GM12878 (cell line): ENCODE measurements around the gene SNAP91. TPM values are rescaled to one million over a fixed set of nuclear protein-coding genes. Genes with fewer than 3 reads are reported as not detected.

ENCODE experiments used
- ATAC-seq: fragments of 200-7000 bp; cut with Tn5 transposase; 3 replicates; pipeline ENCODE4 v1.9.1; 2020; ENCODE audit warnings: mild to moderate bottlenecking, moderate library complexity
- BruUV-seq: library from RNA; stranded (reverse); fragments of 400-500 nt; replicated peaks from 2 replicates; lab custom pipeline; 2021; lab: Mats Ljungman, UMichigan
- CTCF ChIA-PET: fragments of 300-600 bp; sonication (Branson Sonifier 250); formaldehyde crosslinking; extraction: SDS; loops from one replicate; lab custom pipeline; 2021; ENCODE audit warnings: inconsistent platforms; lab: Yijun Ruan, JAX
- POLR2A ChIA-PET: fragments of 350-600 bp; formaldehyde crosslinking; extraction: SDS; loops from one replicate; lab custom pipeline; 2021; ENCODE audit warnings: inconsistent platforms; lab: Charles Lee
- RAD21 ChIA-PET: fragments of 300-600 bp; sonication (Branson Sonifier 250); formaldehyde crosslinking; loops from one replicate; lab custom pipeline; 2023; ENCODE audit warnings: antibody characterized with exemption; ENCODE audit not compliant: unreplicated experiment; lab: Charles Lee
- SMC1A ChIA-PET: fragments of 300-600 bp; sonication (Branson Sonifier 250); formaldehyde crosslinking; loops from one replicate; lab custom pipeline; 2023; ENCODE audit not compliant: unreplicated experiment, uncharacterized antibody; lab: Charles Lee
- DNase-seq: peaks from one replicate; pipeline ENCODE4 v3.0.0-alpha.2; 2011; ENCODE audit warnings: low read depth, low spot score
- FAIRE-seq: peaks from 3 replicates; lab custom pipeline; 2011; peaks lifted over from hg19 to GRCh38; lab: Jason Lieb, UNC
- H2AFZ ChIP-seq: 2 replicates; pipeline ENCODE4 v1.6.0; 2011; ENCODE audit warnings: low read depth, low read length, control low read depth; ENCODE audit not compliant: control insufficient read depth
- H3K27ac ChIP-seq: 2 replicates; pipeline ENCODE4 v1.5.1; 2011; ENCODE audit warnings: control low read depth; ENCODE audit not compliant: control insufficient read depth, insufficient read depth
- H3K27me3 ChIP-seq, 2 experiments: replicated peaks in 1 of 2; 2 replicates each; pipeline versions ENCODE4 v1.6.0 to v1.6.1; 2011; ENCODE audit warnings: low read length in 1 of 2; ENCODE audit not compliant: control insufficient read depth in 2 of 2, insufficient read depth in 2 of 2
- H3K36me3 ChIP-seq, 2 experiments: 2 replicates each; pipeline ENCODE4 v1.5.1; 2011; ENCODE audit warnings: low read length in 1 of 2; ENCODE audit not compliant: control insufficient read depth in 2 of 2, insufficient read depth in 2 of 2
- H3K4me1 ChIP-seq: 2 replicates; pipeline ENCODE4 v1.6.1; 2011; ENCODE audit warnings: mild to moderate bottlenecking, low read length, moderate library complexity, mixed read lengths; ENCODE audit not compliant: control insufficient read depth, insufficient read depth
- H3K4me2 ChIP-seq: 2 replicates; pipeline ENCODE4 v1.6.0; 2011; ENCODE audit warnings: control low read depth; ENCODE audit not compliant: control insufficient read depth, insufficient read depth
- H3K4me3 ChIP-seq: fragments of 200-600 bp; sonication (generic); 2 replicates; pipeline ENCODE4 v1.5.1; 2016
- H3K79me2 ChIP-seq: 2 replicates; pipeline ENCODE4 v1.6.0; 2011; ENCODE audit warnings: low read length; ENCODE audit not compliant: control insufficient read depth, insufficient read depth
- H3K9ac ChIP-seq: 2 replicates; pipeline ENCODE4 v1.8.0; 2011; ENCODE audit warnings: low read length, control low read depth, mixed read lengths; ENCODE audit not compliant: control insufficient read depth, insufficient read depth
- H3K9me3 ChIP-seq: replicated peaks from 3 replicates; pipeline ENCODE4 v1.5.1; 2011; ENCODE audit warnings: mild to moderate bottlenecking, low read length; ENCODE audit not compliant: control insufficient read depth, insufficient read depth
- H4K20me1 ChIP-seq: 2 replicates; pipeline ENCODE4 v1.6.0; 2011; ENCODE audit not compliant: control insufficient read depth, insufficient read depth
- BRCA1 ChIP-seq: IDR thresholded peaks from 2 replicates; pipeline ENCODE4 v1.6.1; 2011; ENCODE audit warnings: low read depth, low read length, improper control_type of control experiment
- CBX3 ChIP-seq: fragments of 200-600 bp; sonication (generic); IDR thresholded peaks from 2 replicates; pipeline ENCODE4 v1.6.1; 2016; ENCODE audit warnings: low read depth, borderline replicate concordance
- CREB1 ChIP-seq: IDR thresholded peaks from 2 replicates; pipeline ENCODE4 v1.6.1; 2012; ENCODE audit warnings: low read depth, mild to moderate bottlenecking, inconsistent platforms
- FOXM1 ChIP-seq: IDR thresholded peaks from 2 replicates; pipeline ENCODE4 v1.6.1; 2012; ENCODE audit warnings: low read depth, mild to moderate bottlenecking, inconsistent platforms, low read length, moderate library complexity
- GATAD2B ChIP-seq: fragments of 450-650 bp; conservative IDR thresholded peaks from 2 replicates; pipeline ENCODE4 v1.6.1; 2017; ENCODE audit warnings: low read depth, mild to moderate bottlenecking, moderate library complexity
- JUND ChIP-seq: IDR thresholded peaks from 2 replicates; pipeline ENCODE4 v1.6.1; 2012; ENCODE audit warnings: low read depth, mild to moderate bottlenecking, low read length, improper control_type of control experiment, moderate library complexity
- KLF5 ChIP-seq: fragments of 450-650 bp; IDR thresholded peaks from 2 replicates; pipeline ENCODE4 v1.6.1; 2014; ENCODE audit warnings: mild to moderate bottlenecking; ENCODE audit not compliant: partially characterized antibody
- MXI1 ChIP-seq: fragments of 150-350 bp; IDR thresholded peaks from 2 replicates; pipeline ENCODE4 v1.6.1; 2011; ENCODE audit warnings: low read depth, mild to moderate bottlenecking, inconsistent platforms, low read length, improper control_type of control experiment
- NBN ChIP-seq: fragments of 450-650 bp; IDR thresholded peaks from 2 replicates; pipeline ENCODE4 v1.6.1; 2016
- NFIC ChIP-seq: IDR thresholded peaks from 2 replicates; pipeline ENCODE4 v1.6.1; 2012; ENCODE audit warnings: low read depth, mild to moderate bottlenecking, inconsistent platforms, low read length, moderate library complexity
- PAX8 ChIP-seq: fragments of 450-650 bp; IDR thresholded peaks from 2 replicates; pipeline ENCODE4 v1.6.1; 2017; ENCODE audit warnings: mild to moderate bottlenecking, moderate library complexity
- POLR2AphosphoS5 ChIP-seq: IDR thresholded peaks from 2 replicates; pipeline ENCODE4 v1.6.1; 2011; ENCODE audit warnings: mild to moderate bottlenecking, low read length, inconsistent platforms
- POU2F2 ChIP-seq: IDR thresholded peaks from 3 replicates; pipeline ENCODE4 v1.6.1; 2011; ENCODE audit warnings: low read depth, mild to moderate bottlenecking, low read length, borderline replicate concordance
- SKIL ChIP-seq: fragments of 450-650 bp; IDR thresholded peaks from 2 replicates; pipeline ENCODE4 v1.6.1; 2017; ENCODE audit warnings: mild to moderate bottlenecking, low read depth, inconsistent platforms; ENCODE audit not compliant: poor library complexity, severe bottlenecking
- SMAD1 ChIP-seq: fragments of 450-650 bp; IDR thresholded peaks from 2 replicates; pipeline ENCODE4 v1.6.1; 2018; ENCODE audit warnings: mild to moderate bottlenecking, low read depth; ENCODE audit not compliant: partially characterized antibody
- TAF1 ChIP-seq: IDR thresholded peaks from 2 replicates; pipeline ENCODE4 v1.6.1; 2011; ENCODE audit warnings: mild to moderate bottlenecking, low read depth, low read length, borderline replicate concordance
- TARDBP ChIP-seq: IDR thresholded peaks from 2 replicates; pipeline ENCODE4 v1.6.1; 2016; ENCODE audit warnings: borderline replicate concordance
- YBX1 ChIP-seq: fragments of 450-650 bp; IDR thresholded peaks from 2 replicates; pipeline ENCODE4 v1.6.1; 2016; ENCODE audit warnings: antibody characterized with exemption
- ZNF274 ChIP-seq: IDR thresholded peaks from one replicate; pipeline ENCODE4 v1.8.0; 2011; ENCODE audit not compliant: insufficient read length, insufficient read depth
- ZNF384 ChIP-seq: IDR thresholded peaks from 2 replicates; pipeline ENCODE4 v1.6.1; 2012; ENCODE audit warnings: low read depth, mild to moderate bottlenecking, low read length, improper control_type of control experiment, borderline replicate concordance
- WGBS: methylation state at CpG from one replicate; pipeline ENCODE4 v1.1.6; 2016; ENCODE audit warnings: low lambda C conversion rate; ENCODE audit not compliant: insufficient replicate concordance, insufficient coverage; ENCODE audit errors: missing lambda C conversion rate; 5-methylcytosine and 5-hydroxymethylcytosine counted together
- in situ Hi-C: fragments of 300-500 bp; cut with MboI; formaldehyde crosslinking; loops from 9 replicates; pipeline ENCODE4 v1.14.3; 2018; ENCODE audit warnings: mixed read lengths
- intact Hi-C: fragments of 100-400 bp; cut with micrococcal nuclease; formaldehyde crosslinking; loops from one replicate; pipeline ENCODE4 v1.14.2; 2022; ENCODE audit not compliant: unreplicated experiment
- polyA plus RNA-seq, 11 experiments: library from polyadenylated mRNA; depleted of rRNA in 4 of 11; unstranded in 6 of 11; stranded (reverse) in 5 of 11; fragments of >200 nt; fragmentation: Nextera tagmentation in 4 of 11; fragmentation: Illumina TruSeq in 1 of 11; extraction: Ambion mirVana in 4 of 11; extraction: Trizol in 1 of 11; gene quantifications; 1 replicate in 1 of 11; 2 replicates in 10 of 11; pipeline versions ENCODE4 v1.2.1 to v1.2.3, GENCODE V29; 2011 to 2016; ENCODE audit warnings: inconsistent platforms in 2 of 11, missing spikeins in 2 of 11, low read depth in 1 of 11
- total RNA-seq, 4 experiments: library from RNA; depleted of rRNA in 3 of 4; stranded (reverse); fragments of >200 nt in 3 of 4; fragmentation: Illumina TruSeq in 1 of 4; extraction: Trizol in 1 of 4; gene quantifications; 2 replicates each; pipeline versions ENCODE4 v1.2.1 to v1.2.3, GENCODE V29; 2013 to 2021

SNAP91 gene
- total and polyA plus RNA-seq, 10 of the 15 experiments (the other 5 are each of a cell fraction or from before 2014, with no cell fraction given) = 0.01 to 0.49 (median 0.12) TPM; not detected in 2

GRCh38 chr6:83578057-83578456 lies 130.8 kb downstream of the SNAP91 start:
- 43% methylated on average over 1 of the region's 1 CpG for WGBS
- ChIA-PET POLR2A (no interaction called here), RAD21 (no interaction called here), SMC1A (interaction anchor here (0.7 kb wide), 1 partner anchor 85 kb away, joined by 3 read pairs; no protein-coding TSS in a partner anchor), CTCF (interaction anchor here (0.7 kb wide), 1 partner anchor 14 kb away, joined by 3 read pairs; no protein-coding TSS in a partner anchor)
- Histone ChIP-seq H3K36me3 (no peaks in the 10 kb centered on the region), H3K4me3 (no peak overlapping the region), H3K9me3 (no peaks in the 10 kb centered on the region), H2AFZ (no peak overlapping the region), H3K9ac (no peak overlapping the region), H3K79me2 (no peaks in the 10 kb centered on the region), H3K4me2 (no peak overlapping the region), H3K4me1 (no peaks in the 10 kb centered on the region), H3K27ac (no peak overlapping the region), H4K20me1 (no peaks in the 10 kb centered on the region), H3K27me3 (no peaks in the 10 kb centered on the region)
- ATAC-seq (no peak), FAIRE-seq (no peak), DNase-seq (no peak)
- TF ChIP-seq NFIC (no peak), GATAD2B (no peak), FOXM1 (no peak), PAX8 (no peak), TARDBP (no peak), KLF5 (no peak), NBN (no peak), TAF1 (no peak), POLR2AphosphoS5 (no peak), JUND (no peak), YBX1 (no peak), CREB1 (no peak), SMAD1 (no peak), POU2F2 (no peak), SKIL (no peak), ZNF384 (no peak), MXI1 (no peak), ZNF274 (no peak), BRCA1 (no peak), CBX3 (no peak)
- in situ Hi-C loops (no loop called here), intact Hi-C loops (no loop called here)
- no TSS peak for BruUV-seq
